GM19240 (cell line): ENCODE data around the gene ANKRD30A.
"Not testable (repeated sequence)": the region's sequence is repeated elsewhere in the genome, so short reads cannot be mapped to it uniquely, and the experiment has no call there.

Source experiments
- DNase-seq: peaks from one replicate; pipeline ENCODE4 v3.0.0; 2011; ENCODE audit warnings: low spot score; ENCODE audit not compliant: insufficient read length

Gene ANKRD30A

DNA sequence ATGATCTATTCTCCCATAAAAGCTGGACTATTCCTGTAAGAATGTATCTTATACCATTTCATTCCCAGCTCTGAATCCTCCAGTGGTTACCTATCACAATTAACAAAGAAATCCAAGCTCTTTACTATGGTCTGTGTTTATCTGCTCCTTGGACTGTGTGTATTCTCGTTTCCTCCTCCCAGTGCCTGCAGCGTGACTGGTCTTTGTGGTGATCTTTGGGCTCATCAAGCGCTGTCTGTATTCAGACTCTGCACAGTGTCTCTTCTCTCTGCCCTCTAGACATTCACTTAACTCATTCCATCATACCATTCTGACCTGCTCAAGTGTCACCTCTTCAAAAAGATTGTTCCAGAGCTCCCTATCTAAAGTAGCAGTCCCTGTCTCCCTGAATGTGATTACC lies 130.4 kb downstream of the ANKRD30A start:
- DNase-seq, result not testable (repeated sequence)

DNA sequence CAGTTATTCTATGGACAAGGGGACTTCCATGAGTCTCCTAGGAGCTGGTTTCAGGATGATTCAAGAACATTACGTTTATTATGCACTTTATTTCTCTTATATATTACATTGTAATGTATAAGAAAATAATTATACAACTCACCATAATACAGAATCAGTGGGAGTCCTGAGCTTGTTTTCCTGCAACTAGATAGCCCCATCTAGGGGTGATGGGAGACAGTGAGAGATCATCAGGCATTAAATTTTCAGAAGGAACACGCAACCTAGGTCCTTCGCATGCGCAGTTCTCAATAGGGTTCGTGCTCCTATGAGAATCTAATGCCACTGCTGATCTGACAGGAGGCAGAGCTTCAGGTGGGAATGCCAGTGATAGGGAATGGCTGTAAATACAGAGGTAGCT lies 137.9 kb downstream of the ANKRD30A start:
- no peak for DNase-seq

DNA sequence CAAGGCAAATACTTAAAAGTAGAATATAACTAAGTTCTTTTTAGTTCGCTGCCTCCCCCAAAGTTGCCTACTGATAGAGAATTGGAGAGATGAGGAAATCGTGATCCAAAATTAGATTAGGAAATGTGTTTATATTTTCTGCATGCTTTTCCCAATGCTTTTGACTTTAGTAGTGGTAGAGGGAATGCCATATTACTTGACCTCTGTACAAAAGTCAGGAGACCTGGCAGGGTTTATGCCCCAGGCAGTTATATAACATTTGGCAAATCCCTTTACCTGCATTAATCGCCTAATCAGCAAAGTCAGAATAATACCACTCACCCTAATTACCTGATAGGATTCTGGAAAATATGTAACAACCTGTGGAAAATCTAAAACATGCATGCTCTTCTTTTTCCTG lies 142.9 kb downstream of the ANKRD30A start:
- no peak for DNase-seq

DNA sequence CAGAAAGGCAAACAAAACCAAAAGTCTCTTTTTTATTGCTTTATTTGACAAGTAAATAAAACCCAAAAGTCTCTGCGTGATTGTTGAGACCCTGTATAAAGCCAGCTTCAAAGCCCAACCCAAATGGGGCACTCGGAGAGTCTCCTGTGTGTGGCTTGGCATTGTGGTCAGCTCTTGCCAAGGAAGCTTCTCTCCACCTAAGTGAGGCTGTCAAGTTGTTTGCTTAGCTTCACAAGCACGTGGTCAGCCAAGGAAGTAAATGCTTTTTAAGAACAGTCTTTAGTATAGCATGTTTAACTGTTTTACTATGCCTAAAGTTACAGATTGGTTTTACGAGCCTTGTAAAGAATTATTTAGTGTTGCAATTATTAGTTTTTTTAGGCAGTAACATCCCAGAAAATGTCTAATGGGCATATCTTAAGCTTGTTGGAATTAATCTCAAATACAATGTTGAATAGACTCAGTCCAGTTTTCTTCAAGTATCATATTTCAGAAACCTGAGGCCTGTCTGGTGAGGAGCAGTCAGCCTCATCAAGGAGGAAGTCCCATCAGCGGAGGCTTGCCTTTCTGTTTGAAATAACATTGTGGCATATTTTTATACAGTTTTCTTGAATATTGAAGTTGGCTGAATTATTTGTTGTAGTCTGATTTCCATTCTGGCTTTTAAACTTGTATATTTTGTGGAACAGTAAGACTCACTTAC lies 144.3 kb downstream of the ANKRD30A start:
- no peak for DNase-seq

DNA sequence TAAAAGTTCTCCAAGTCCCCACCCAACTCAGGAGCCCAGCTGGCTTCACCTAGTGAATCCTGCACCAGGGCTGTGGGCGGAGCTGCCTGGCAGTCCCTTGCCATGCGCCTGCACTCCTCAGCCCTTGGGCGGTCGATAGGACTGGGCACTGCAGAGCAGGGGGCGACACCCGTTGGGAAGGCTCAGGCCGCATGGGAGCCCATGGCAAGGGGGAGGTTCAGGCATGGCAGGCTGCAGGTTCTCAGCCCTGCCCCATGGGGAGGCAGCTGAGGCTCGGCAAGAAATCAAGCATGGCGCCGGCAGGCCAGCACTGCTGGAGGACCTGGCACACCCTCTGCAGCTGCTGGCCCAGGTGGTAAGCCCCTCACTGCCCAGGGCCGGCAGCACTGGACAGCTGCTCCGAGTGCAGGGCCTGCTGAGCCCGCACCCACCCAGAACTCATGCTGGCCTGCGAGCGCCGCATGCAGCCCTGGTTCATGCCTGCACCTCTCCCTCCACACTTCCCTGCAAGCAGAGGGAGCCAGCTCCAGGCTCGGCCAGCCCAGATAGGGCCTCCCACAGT lies 149.9 kb downstream of the ANKRD30A start:
- no peak for DNase-seq

DNA sequence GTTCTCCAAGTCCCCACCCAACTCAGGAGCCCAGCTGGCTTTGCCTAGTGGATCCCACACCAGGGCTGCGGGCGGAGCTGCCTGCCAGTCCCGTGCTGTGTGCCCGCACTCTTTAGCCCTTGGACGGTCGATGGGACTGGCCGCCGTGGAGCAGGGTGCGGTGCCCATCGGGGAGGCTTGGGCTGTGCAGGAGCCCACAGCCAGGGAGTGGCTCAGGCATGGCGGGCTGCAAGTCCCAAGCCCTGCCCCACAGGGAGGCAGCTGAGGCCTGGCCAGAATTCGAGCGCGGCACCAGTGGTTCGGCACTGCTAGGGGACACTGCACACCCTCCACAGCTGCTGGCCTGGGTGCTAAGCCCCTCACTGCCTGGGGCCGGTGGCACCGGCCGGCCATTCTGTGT lies 159.7 kb downstream of the ANKRD30A start:
- DNase-seq, result no peak

DNA sequence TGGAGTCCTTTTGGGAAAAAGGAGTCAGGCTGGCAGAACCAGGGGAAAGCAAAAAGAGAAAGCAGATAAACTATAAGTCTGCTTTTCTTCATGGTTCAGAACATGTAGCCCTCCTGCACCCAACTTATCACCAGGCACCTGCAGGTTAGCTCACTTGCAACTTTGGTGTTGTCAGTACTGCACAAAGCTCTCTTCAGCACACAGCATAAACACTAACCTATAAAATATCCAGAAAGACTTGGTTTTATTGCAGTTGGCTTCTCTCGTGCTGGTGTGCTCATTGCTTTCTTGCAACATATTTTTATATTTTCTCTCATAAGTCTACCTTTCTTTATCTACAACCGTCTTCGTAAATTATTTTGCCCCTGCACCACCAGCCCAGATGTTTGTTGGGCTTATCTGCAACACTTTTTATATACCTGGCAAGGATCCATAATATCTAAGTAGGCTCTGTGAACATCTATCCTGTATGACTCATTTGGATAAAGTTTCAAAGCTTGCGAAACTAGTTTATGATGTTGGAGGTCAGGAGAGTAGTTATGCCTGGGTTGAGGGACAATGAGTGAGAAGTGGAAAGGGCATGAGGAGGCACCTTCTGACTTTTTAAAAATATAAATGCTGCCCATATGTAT lies 164.6 kb downstream of the ANKRD30A start:
- DNase-seq, result no peak

DNA sequence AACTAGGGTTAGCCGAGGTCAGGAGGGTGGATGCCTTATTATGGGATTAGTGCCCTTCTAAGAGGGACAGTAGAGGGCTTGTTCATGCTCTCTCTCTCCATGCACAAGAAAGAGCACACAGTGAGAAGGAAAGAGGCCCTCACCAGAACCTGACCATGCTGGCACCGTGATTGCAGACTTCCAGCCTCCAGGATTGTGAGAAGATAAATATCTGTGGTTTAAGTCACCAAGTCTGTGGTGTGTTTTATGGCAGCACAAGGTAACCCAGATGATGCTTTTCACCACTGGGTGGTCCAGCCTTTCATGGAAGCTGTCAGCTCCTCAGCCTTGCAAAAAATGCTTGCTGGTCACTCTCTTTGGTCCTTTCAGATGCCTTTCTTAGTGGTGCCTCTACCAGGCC lies 175.9 kb downstream of the ANKRD30A start:
- DNase-seq, result no peak

DNA sequence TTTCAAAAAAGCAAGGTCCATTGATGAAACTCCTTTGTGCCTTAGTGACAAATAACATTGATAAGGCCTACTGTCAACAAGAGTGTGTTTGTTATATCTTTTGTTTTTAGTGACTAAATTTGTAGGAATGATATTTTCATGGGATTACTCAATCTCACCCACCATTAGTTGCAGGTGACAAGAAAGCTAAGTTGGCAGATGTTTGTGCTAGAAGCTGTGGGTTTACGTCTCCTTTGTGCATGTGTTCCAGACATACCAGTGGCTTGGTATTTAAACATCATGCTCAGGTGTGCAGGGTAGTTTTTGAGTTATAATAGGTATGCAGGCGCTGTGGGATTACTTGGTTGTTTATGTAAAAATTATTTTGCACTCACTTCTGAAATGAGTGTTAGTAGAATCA lies 178.6 kb downstream of the ANKRD30A start:
- DNase-seq, result no peak

DNA sequence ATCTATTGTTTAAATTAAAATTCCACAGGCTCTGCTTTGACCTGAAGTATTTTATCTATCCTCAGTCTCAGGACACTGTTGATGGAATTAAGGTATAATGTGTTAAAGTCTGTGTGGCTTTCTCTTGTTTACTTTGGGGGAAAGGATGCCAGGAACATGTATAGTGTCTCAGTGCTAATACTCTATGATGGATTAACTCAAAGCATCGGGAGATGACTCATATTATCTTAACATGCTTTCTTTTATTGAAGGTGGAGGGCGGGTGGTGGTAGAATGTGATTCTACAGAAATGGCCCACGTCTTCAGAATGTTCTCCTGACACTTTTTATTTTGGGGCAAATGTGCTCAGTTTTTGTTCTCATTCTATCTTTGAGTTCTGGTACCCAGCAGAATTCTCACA lies 189.0 kb downstream of the ANKRD30A start:
- no peak for DNase-seq

DNA sequence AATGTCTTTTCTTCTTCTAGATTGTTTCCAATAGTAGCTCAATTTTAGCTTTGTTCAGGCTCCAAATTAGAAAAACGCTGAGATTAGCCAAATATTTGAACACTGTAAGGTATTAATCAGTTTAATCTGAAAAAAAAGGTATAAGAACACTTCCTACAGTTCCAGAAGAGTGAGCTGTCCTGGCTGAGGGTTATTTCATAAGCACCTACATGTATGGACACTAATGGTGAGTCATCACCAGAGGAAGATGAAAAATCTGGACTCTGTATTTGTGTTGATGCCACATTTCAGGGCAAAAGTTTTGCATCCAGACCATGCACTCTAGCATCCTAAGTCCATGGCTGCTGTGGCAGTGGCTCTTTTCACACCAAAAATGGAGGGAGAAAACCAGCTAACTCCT lies 189.5 kb downstream of the ANKRD30A start:
- DNase-seq, result no peak

DNA sequence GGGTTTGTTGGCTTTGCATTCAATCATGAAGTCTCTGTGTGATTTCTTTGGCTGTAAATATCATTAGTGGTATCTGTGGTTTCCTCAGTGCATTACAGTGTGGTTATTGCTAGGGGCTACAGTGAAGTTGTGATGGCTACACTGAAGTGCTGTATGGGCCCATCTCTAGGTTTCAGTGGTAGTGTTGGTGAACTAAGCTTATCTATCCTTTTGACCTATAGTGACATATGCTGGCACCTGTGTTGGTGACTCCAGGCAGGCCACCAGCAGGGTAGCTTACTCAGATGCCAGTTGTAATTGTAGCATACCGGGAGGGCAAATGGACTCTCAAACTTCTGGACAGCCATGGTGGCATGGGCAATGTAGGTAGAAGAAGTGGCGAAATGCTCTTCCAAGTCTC lies 219.0 kb downstream of the ANKRD30A start:
- no peak for DNase-seq

DNA sequence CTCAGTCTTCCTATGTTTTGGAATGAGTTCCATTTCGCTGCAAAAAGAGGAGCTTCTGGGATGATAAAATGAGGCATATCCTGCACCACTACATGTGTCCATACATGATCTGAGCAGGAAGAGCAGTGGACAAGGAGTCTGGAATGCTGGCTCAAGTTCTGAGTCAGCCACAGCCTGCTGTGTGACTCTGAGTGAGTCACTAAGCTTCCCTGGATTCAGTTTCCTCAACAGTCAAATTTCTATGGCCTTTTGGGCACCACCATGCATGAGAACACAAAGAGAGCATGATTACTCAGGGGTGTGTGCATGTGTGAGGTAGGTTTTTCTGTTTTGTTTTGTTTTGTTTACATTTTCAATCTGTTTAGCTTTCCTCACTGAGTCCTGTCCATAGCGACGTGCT lies 254.6 kb downstream of the ANKRD30A start:
- no peak for DNase-seq

DNA sequence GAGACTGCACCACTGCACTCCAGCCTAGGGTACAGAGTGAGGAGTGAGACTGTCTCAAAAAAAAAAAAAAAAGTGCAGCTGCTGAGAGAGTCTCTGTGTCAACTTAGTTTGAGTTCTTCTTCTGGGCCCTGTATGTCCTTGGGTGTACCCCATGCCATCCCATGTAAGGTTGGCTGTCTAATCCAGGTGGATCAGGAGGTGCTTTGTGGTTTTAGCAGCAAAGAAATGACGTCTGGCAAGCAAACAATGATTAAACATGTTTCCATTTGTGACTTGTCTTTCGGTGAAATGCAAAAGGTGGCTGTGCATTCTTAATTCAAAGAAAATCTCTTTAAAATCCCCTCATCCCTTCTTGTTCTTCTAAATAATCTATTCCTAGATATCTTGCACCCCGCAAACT lies 255.9 kb downstream of the ANKRD30A start:
- no peak for DNase-seq

DNA sequence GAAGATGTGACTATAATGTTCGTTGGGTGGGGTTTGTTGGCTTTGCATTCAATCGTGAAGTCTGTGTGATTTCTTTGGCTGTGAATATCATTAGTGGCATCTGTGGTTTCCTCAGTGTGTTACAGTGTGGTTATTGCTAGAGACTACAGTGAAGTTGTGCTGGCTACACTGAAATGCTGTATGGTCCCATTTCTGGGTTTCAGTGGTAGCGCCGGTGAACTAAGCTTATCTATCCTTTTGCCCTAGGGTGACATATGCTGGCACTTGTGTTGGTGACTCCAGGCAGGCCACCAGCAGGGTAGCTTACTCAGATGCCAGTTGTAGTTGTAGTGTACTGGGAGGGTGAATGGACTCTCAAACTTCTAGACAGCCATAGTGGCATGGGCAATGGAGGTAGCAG lies 259.5 kb downstream of the ANKRD30A start:
- DNase-seq, result no peak

DNA sequence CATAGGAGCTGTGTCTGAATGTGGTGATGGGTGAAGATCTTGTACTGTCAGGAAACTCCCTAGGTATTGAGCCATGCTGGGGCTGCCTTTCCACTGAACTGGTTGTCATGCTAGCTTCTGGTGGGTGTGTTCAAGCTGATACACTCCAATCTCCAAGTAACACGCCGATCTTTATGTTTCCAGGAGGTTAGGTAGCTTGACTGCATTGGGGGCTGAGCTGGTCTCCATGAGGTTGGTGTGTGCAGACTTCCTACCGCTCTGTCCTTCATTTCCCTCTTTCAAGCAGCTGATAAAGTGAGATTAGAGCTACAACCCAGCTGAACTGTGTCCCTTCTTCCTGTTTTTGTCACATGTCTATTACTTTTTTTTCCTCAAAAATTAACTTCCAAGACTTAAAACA lies 265.5 kb downstream of the ANKRD30A start:
- DNase-seq, result no peak

DNA sequence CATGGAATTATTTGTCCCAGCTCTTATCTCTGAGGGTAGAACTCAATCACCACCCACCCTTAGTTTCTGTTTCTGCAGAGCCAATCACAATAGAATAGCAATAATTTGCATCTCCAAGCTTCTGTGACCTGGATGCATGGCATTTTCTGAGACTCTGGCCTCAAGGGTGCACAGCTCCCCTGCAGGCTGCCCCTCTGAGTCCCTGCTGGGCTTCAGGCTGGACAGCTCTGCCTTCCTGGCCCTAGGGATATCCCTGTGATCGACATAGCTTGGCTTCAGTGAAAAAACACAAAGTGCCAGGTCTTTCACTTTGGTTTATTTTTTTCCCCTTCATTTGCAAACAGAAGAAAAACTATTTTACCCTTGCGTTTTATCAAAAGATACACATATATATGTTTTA lies 275.4 kb downstream of the ANKRD30A start:
- not testable (repeated sequence) for DNase-seq

DNA sequence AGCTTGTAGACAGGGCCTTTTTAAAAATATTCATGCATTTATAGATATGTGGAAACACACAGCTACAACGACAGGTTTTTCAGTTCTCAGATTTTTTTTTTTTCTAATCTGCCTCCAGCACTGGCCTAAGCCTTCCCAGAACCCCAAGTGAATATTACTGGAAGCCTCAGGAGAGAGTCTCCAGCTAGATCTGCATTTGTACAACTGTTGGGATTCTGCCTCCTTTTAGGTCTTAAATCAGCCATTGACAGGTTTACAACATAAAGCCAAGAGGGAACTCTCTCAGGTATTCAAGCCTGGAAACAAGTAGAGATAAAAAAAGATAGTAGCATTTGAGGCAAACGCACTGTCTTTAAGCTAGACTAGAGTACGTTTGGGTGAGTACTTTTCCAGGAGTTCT lies 275.8 kb downstream of the ANKRD30A start:
- no peak for DNase-seq

DNA sequence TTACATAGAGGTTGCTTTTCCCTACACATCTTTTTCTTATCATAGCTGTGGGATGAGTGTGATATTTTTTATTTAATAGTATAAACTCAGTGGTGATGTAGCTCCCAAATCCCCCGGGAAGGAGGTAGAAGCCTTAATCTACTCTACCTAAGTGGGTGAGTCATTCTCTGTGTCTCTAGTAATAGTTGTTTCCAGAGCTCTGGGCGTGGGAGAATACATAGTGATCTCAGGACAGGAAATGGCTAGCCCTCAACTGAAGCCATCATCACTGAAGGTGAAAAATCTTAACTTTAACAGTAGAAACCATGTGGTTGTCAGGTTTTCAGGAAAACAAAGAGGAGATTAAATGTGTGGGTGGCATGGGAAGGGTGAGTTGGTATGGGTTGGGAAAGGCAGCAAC lies 278.4 kb downstream of the ANKRD30A start:
- no peak for DNase-seq
